ENCODE data around the gene CDKN2AIP. TPM values are rescaled to one million over a fixed set of nuclear protein-coding genes. Genes with fewer than 3 reads are reported as not detected.

The CDKN2AIP gene
- total and polyA plus RNA-seq, 10 donors: 11.6 to 27.9 (median 17.8) TPM

GRCh38 chr4:183422962-183423631 is 21.3 kb upstream of the CDKN2AIP start:
- no peaks in the 10 kb centered on the region for H3K36me3 ChIP-seq
- 86 to 90% (median 89%) methylated on average over 9 of the region's 9 CpGs for WGBS, 5 donors
- no peak overlapping the region for H3K4me3 ChIP-seq
- TF ChIP-seq CTCF (IDR thresholded peaks at IDR 0.05 in 8 of 11, conservative IDR thresholded peaks at IDR 0.05 in 3 of 11) (no peak), POLR2A (IDR thresholded peaks at IDR 0.05) (no peak), POLR2AphosphoS5 (IDR thresholded peaks at IDR 0.05) (no peak)
- H3K27ac ChIP-seq: no peak overlapping the region
- DNase-seq: no peak
- no peaks in the 10 kb centered on the region for H3K27me3 ChIP-seq (replicated peaks in 1 of 7)
- no peaks in the 10 kb centered on the region for H3K9me3 ChIP-seq
- H3K4me1 ChIP-seq: peaks cover 0 to 5% (median 0%) of the 10 kb centered on the region in 6 donors
- intact Hi-C loops (cut with DNase I; ENCODE audit: low total_unique reads): no loop called here

- H3K27me3 ChIP-seq (replicated peaks in 1 of 7): no peaks in the 10 kb centered on the region
- no peak for DNase-seq
- no peak overlapping the region for H3K4me3 ChIP-seq
- no peaks in the 10 kb centered on the region for H3K9me3 ChIP-seq
- intact Hi-C loops (cut with DNase I; ENCODE audit: low total_unique reads): no loop called here
- no peak overlapping the region for H3K27ac ChIP-seq
- no peaks in the 10 kb centered on the region for H3K36me3 ChIP-seq
- 61 to 78% (median 64%) methylated on average over 5 of the region's 5 CpGs for WGBS, 5 donors
- H3K4me1 ChIP-seq: peaks cover 0 to 5% (median 0%) of the 10 kb centered on the region in 6 donors
- no peak for TF ChIP-seq POLR2AphosphoS5 (IDR thresholded peaks at IDR 0.05)
- no peak for TF ChIP-seq CTCF (IDR thresholded peaks at IDR 0.05 in 8 of 11, conservative IDR thresholded peaks at IDR 0.05 in 3 of 11)
- TF ChIP-seq POLR2A (IDR thresholded peaks at IDR 0.05): no peak
Observed at GRCh38 chr4:183424109-183424744, 20.2 kb upstream of the CDKN2AIP start.

- intact Hi-C loops (cut with DNase I; ENCODE audit: low total_unique reads): no loop called here
- TF ChIP-seq POLR2A (IDR thresholded peaks at IDR 0.05) (no peak), CTCF (IDR thresholded peaks at IDR 0.05 in 8 of 11, conservative IDR thresholded peaks at IDR 0.05 in 3 of 11) (no peak), POLR2AphosphoS5 (IDR thresholded peaks at IDR 0.05) (no peak)
- Histone ChIP-seq H3K36me3 (no peaks in the 10 kb centered on the region), H3K27me3 (replicated peaks in 1 of 7) (no peaks in the 10 kb centered on the region), H3K4me1 (peaks cover 0 to 15% (median 9%) of the 10 kb centered on the region in 6 donors), H3K4me3 (no peak overlapping the region), H3K27ac (no peak overlapping the region), H3K9me3 (no peaks in the 10 kb centered on the region)
- no peak for DNase-seq
- WGBS, 5 donors: 69 to 80% (median 71%) methylated on average over 6 of the region's 6 CpGs
Observed at GRCh38 chr4:183426507-183426906, 17.9 kb upstream of the CDKN2AIP start.

GRCh38 chr4:183429489-183429888 is 14.9 kb upstream of the CDKN2AIP start:
- no peak overlapping the region for H3K4me3 ChIP-seq
- no peak overlapping the region for H3K27ac ChIP-seq
- intact Hi-C loops (cut with DNase I; ENCODE audit: low total_unique reads): no loop called here
- H3K4me1 ChIP-seq: peaks cover 0 to 14% (median 9%) of the 10 kb centered on the region in 6 donors
- no peaks in the 10 kb centered on the region for H3K9me3 ChIP-seq
- WGBS, 5 donors: 89 to 97% (median 93%) methylated on average over 7 of the region's 7 CpGs
- H3K27me3 ChIP-seq (replicated peaks in 1 of 7): no peaks in the 10 kb centered on the region
- no peak for TF ChIP-seq POLR2A (IDR thresholded peaks at IDR 0.05)
- TF ChIP-seq CTCF (IDR thresholded peaks at IDR 0.05 in 8 of 11, conservative IDR thresholded peaks at IDR 0.05 in 3 of 11): no peak
- TF ChIP-seq POLR2AphosphoS5 (IDR thresholded peaks at IDR 0.05): no peak
- no peaks in the 10 kb centered on the region for H3K36me3 ChIP-seq
- no peak for DNase-seq

Data from spleen (tissue), 11 donors.